DND-41 (cell line): ENCODE measurements around the gene PBLD.

ENCODE experiments used
- ATAC-seq: fragments of 200-7000 bp; cut with Tn5 transposase; 3 replicates; pipeline ENCODE4 v1.9.1; 2021; ENCODE audit warnings: low read depth; ENCODE audit not compliant: insufficient read depth
- DNase-seq: peaks from one replicate; pipeline ENCODE4 v3.0.0-alpha.2; 2020
- H2AFZ ChIP-seq: 2 replicates; pipeline ENCODE4 v1.6.0; 2012; ENCODE audit warnings: low read depth, low read length
- H3K27ac ChIP-seq: 2 replicates; pipeline ENCODE4 v1.5.1; 2012; ENCODE audit warnings: low read length, inconsistent platforms
- H3K27me3 ChIP-seq: fragments of 200-600 bp; sonication (generic); 2 replicates; pipeline ENCODE4 v1.6.0; 2012; ENCODE audit warnings: low read length, mild to moderate bottlenecking, inconsistent platforms; ENCODE audit not compliant: insufficient read depth, poor library complexity
- H3K36me3 ChIP-seq: 2 replicates; pipeline ENCODE4 v1.5.1; 2012; ENCODE audit warnings: low read length, inconsistent platforms; ENCODE audit not compliant: insufficient read depth
- H3K4me1 ChIP-seq: 2 replicates; pipeline ENCODE4 v1.5.1; 2012; ENCODE audit warnings: mild to moderate bottlenecking, low read length; ENCODE audit not compliant: insufficient read depth
- H3K4me2 ChIP-seq: 2 replicates; pipeline ENCODE4 v1.6.0; 2012; ENCODE audit warnings: mild to moderate bottlenecking, moderate library complexity, low read length, inconsistent platforms; ENCODE audit not compliant: insufficient read depth
- H3K4me3 ChIP-seq, 2 experiments: fragments of 200-600 bp in 1 of 2; shearing (Covaris generic) in 1 of 2; 2 replicates each; pipeline ENCODE4 v1.5.1; 2012 to 2016; ENCODE audit warnings: inconsistent platforms in 2 of 2, low read length in 2 of 2, mild to moderate bottlenecking in 2 of 2, low read depth in 1 of 2, moderate library complexity in 1 of 2
- H3K79me2 ChIP-seq: 2 replicates; pipeline ENCODE4 v1.6.0; 2012; ENCODE audit warnings: low read length, inconsistent platforms; ENCODE audit not compliant: insufficient read depth
- H3K9ac ChIP-seq: 2 replicates; pipeline ENCODE4 v1.6.0; 2012; ENCODE audit warnings: low read depth, mild to moderate bottlenecking, inconsistent platforms, low read length, moderate library complexity
- H3K9me3 ChIP-seq: 2 replicates; pipeline ENCODE4 v1.5.1; 2012; ENCODE audit warnings: low read length, moderate library complexity, mild to moderate bottlenecking, inconsistent platforms; ENCODE audit not compliant: insufficient read depth, severe bottlenecking
- H4K20me1 ChIP-seq: 2 replicates; pipeline ENCODE4 v1.6.0; 2012; ENCODE audit warnings: low read length; ENCODE audit not compliant: insufficient read depth
- EZH2 ChIP-seq: IDR thresholded peaks from 3 replicates; pipeline ENCODE4 v1.6.1; 2012; ENCODE audit warnings: borderline replicate concordance, low read depth, mild to moderate bottlenecking, moderate library complexity, low read length, inconsistent platforms; ENCODE audit not compliant: severe bottlenecking
- TF ChIP-seq, protein P1 (sequence below): IDR thresholded peaks from 2 replicates; pipeline ENCODE4 v1.5.1; 2012; ENCODE audit warnings: borderline replicate concordance, low read length, moderate library complexity, mild to moderate bottlenecking; ENCODE audit not compliant: poor library complexity, severe bottlenecking; ENCODE audit errors: extremely low read depth

Gene PBLD

GRCh38 chr10:68239596-68240150, 93.1 kb downstream of the PBLD start:
- ATAC-seq = no peak
- H3K4me1 ChIP-seq = no peaks in the 10 kb centered on the region
- no peaks in the 10 kb centered on the region for H3K36me3 ChIP-seq
- no peak overlapping the region for H3K9ac ChIP-seq
- H3K27ac ChIP-seq = no peak overlapping the region
- H3K27me3 ChIP-seq = no peaks in the 10 kb centered on the region
- H3K4me3 ChIP-seq = no peak overlapping the region
- no peak overlapping the region for H3K4me2 ChIP-seq
- no peak overlapping the region for H2AFZ ChIP-seq
- H4K20me1 ChIP-seq = no peaks in the 10 kb centered on the region
- no peaks in the 10 kb centered on the region for H3K9me3 ChIP-seq
- TF ChIP-seq EZH2 = no peak
- TF ChIP-seq, protein P1, sequence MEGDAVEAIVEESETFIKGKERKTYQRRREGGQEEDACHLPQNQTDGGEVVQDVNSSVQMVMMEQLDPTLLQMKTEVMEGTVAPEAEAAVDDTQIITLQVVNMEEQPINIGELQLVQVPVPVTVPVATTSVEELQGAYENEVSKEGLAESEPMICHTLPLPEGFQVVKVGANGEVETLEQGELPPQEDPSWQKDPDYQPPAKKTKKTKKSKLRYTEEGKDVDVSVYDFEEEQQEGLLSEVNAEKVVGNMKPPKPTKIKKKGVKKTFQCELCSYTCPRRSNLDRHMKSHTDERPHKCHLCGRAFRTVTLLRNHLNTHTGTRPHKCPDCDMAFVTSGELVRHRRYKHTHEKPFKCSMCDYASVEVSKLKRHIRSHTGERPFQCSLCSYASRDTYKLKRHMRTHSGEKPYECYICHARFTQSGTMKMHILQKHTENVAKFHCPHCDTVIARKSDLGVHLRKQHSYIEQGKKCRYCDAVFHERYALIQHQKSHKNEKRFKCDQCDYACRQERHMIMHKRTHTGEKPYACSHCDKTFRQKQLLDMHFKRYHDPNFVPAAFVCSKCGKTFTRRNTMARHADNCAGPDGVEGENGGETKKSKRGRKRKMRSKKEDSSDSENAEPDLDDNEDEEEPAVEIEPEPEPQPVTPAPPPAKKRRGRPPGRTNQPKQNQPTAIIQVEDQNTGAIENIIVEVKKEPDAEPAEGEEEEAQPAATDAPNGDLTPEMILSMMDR = no peak
- no peak for DNase-seq
- H3K79me2 ChIP-seq = no peaks in the 10 kb centered on the region

- Histone ChIP-seq H2AFZ (no peak overlapping the region), H3K27me3 (no peaks in the 10 kb centered on the region), H3K9me3 (no peaks in the 10 kb centered on the region)
These were observed 93.7 kb downstream of the PBLD start for GRCh38 chr10:68239069-68239468.

DNA sequence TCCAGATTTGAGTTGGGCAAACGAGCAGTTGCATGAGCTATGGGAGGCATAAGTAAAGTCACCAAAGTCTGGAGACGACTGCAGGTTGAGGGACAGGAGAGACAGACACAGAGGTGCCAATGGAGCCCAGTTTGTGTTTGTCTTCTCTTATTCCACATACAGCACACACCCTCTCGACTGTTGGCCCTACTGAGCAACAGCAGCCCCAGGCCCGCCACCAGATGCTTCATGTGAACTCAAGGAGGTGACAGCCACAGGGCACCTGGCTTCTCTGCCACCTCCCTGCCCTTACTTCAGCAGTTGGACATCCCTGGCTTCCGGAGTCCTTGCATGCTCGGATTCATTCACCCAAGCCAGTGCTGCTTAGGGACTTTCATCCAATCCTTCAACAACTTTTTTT, 94.4 kb downstream of the PBLD start:
- no peaks in the 10 kb centered on the region for H3K36me3 ChIP-seq
- no peak for DNase-seq
- no peak overlapping the region for H3K4me2 ChIP-seq
- H2AFZ ChIP-seq = no peak overlapping the region
- no peak overlapping the region for H3K27ac ChIP-seq
- no peaks in the 10 kb centered on the region for H3K79me2 ChIP-seq
- no peaks in the 10 kb centered on the region for H3K4me1 ChIP-seq
- no peaks in the 10 kb centered on the region for H3K27me3 ChIP-seq
- H4K20me1 ChIP-seq = no peaks in the 10 kb centered on the region
- H3K9me3 ChIP-seq = no peaks in the 10 kb centered on the region
- no peak for ATAC-seq
- no peak for TF ChIP-seq EZH2
- TF ChIP-seq, protein P1 = no peak
- H3K9ac ChIP-seq = no peak overlapping the region
- no peak overlapping the region for H3K4me3 ChIP-seq

More at GRCh38 chr10:68239069-68239468, 93.7 kb downstream of the PBLD start:
- H3K4me3 ChIP-seq = no peak overlapping the region
- no peaks in the 10 kb centered on the region for H3K36me3 ChIP-seq
- H3K9ac ChIP-seq = no peak overlapping the region
- no peaks in the 10 kb centered on the region for H3K79me2 ChIP-seq
- no peak for DNase-seq
- H3K27ac ChIP-seq = no peak overlapping the region
- no peaks in the 10 kb centered on the region for H3K4me1 ChIP-seq
- no peak overlapping the region for H3K4me2 ChIP-seq
- no peaks in the 10 kb centered on the region for H4K20me1 ChIP-seq
- ATAC-seq = no peak
- TF ChIP-seq EZH2 = no peak
- TF ChIP-seq, protein P1 = no peak

GRCh38 chr10:68237173-68237572, 95.6 kb downstream of the PBLD start:
- ATAC-seq = no peak
- Histone ChIP-seq H3K27ac (no peak overlapping the region), H2AFZ (no peak overlapping the region), H3K27me3 (peaks cover 2% of the 10 kb centered on the region), H3K4me2 (no peak overlapping the region), H3K9me3 (no peaks in the 10 kb centered on the region), H4K20me1 (no peaks in the 10 kb centered on the region), H3K4me3 (no peak overlapping the region), H3K9ac (no peak overlapping the region), H3K4me1 (no peaks in the 10 kb centered on the region), H3K79me2 (no peaks in the 10 kb centered on the region), H3K36me3 (no peaks in the 10 kb centered on the region)
- TF ChIP-seq, protein P1 = no peak
- TF ChIP-seq EZH2 = no peak
- no peak for DNase-seq
